GM18498 (cell line): Measurements from ENCODE around the gene ZBTB7C.

Source experiments
- ATAC-seq: cut with Tn5 transposase; IDR thresholded peaks from one replicate; pipeline ENCODE4 v1.9.1; 2021; ENCODE audit warnings: mild to moderate bottlenecking, moderate library complexity; ENCODE audit not compliant: unreplicated experiment

The ZBTB7C gene

DNA sequence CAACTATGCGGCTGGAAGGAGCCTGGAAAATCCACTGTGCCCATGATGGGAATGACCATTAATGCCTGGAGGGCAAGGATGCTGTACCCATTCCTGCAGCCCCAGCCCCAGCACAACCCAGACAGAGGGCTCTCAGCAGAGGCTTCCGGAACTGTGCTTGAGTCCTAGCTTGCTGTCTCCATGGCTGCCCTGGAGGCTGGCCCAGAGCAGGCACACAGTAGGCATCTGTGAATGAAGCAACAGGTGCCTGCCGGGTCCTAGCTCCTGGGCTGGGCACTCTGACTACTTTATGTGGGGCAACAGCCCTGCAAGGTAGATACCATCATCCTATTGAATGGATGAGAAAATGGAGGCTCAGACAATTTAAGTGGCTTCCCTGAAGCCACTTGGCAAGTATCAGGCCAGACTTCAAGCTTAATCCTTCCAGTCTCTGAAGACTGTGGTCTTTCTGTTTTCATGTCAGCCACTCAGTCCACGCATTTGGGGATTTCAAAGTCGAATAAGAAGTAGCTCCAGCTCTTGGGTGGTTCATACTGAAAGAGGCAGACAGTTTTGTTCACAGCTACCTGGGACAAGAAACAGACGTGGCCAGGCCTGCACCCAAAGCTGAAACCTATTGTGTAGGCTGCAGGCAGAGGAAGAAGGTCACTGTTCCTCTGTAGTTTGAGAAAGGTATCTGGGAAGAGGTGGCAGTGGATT, 237.5 kb downstream of the ZBTB7C start:
- ATAC-seq = no peak

DNA sequence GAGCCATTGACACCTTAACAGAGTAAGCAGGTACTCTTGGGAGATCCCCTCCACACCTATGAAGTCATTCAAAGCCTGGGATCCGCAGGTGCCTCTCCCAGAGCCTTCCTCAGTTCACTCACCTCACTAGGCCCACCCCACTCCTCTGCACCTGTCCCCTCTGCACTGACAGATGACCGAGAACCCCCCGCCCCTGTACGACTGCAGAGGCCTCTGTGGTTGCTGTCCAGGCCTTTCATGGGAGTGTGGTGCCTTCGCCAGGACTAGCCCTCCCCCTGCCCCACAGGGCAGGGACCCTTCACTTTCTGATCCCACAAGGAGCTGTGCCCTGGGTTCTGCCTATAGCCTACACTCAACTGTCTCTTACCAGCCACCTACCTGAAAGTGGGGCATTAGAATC, 238.5 kb downstream of the ZBTB7C start:
- no peak for ATAC-seq

DNA sequence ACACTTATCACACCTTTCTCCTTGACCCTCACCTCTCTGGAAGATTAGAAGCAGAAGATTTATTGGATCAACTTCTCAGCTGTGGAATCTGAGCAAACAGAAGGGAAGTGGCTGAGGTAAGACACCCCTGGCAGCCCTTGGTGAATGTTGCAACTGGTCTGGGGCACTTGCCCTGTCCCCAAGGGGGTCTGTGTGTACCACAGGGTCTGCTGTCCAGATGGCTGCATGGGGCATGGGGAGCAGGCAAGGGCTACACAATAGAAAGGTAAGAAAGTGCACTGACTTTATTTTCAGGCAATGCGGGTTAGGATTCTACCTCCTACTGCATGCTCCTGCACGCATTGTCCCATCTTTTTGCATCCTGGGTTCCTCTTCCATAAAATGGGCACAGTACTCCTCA, 240.3 kb downstream of the ZBTB7C start:
- no peak for ATAC-seq

DNA sequence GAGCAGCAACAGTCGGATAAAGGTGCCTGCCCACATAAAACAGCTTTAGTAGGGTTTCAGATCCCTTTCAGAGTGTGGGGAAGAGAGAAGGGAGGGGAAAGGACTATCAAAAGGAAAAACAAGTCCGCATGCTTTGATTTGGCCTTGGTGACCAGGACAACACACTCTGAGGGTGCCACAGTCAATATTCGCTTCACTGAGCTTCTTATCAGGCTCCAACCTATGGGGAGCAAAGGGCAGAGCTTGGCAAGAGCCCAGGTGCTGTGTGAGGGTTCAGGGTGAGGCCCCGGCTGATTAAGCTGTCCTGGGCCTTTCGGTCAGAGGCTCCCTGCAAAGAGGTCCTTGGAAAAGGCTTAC, 241.3 kb downstream of the ZBTB7C start:
- no peak for ATAC-seq

DNA sequence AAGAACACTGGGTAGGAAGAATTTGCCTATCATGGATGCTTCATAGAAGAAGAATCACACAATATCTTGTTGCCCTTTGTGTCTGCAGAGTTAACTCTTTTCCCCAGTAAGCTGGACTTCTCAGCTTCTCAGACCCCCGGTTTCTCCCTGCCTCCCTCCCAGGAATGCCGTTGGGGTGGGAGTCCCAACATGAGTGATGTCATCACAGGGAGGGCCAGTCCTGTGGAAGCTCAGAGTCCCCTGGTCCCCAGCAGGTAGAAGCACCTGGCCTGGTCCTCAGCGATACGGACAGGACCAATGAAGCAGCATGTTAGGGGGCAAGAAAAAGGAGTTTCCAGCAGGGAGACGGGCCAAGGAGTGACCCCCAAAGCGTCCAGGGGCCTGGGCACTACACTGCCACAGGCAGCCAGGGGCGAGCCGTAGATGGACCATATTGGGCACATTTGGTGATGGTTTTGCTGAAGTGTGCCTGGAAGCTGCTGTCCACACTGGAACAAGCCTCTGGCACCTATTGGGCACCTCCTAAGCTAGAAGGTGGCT, 242.8 kb downstream of the ZBTB7C start:
- no peak for ATAC-seq

DNA sequence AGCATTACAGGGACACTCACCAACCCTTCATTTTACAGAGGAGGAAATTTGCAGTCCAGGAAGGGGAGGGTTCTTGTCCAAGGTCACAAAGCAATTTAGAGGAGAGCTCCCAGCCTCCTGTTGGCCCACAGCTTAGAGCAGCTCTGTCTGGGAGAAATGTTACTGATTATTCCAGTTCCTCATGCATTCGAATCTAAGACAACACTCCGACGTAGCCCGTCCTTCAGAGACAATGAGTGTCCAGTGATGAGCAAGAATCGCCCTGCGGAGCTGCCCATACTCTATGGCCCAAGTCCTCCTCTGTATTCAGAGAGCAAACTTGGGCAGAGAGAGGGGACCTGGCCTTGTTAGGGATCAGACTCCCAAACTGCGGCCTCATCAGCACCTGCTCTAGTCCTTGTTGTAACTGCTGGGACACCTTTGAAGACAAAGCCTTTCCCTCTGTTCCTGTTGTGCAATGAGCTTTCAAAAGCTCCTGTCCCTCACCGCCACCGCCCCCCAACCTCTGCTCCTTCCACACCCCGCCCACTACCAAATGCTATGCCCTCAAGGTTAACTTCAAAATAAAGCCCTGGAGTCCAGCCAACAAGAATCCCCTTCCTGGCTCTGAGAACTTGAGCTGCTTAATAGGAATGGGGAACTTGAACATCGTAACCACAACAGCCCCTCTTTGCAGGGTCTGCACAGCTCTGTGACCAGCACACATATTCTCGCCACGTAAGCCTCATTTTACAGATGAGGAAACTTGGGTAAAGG, 243.9 kb downstream of the ZBTB7C start:
- no peak for ATAC-seq

DNA sequence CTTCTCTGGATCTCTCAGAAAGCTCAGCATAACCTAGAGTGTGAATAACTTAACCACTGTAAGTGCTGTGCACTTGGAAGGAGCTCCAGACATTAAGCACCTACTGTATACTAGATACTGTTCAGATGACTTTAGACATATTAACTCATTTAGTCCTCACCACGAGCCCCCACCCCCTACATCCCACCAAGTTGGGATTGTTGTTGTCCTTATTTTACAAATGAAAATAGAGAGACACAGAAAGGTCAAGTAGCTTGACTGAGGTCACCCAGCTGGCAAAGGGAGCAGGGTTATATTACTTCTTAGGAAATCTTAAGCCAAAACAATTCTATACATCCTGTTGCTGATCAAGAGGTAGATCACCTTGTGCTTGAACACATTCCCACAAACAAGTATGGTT, 244.5 kb downstream of the ZBTB7C start:
- ATAC-seq = no peak

DNA sequence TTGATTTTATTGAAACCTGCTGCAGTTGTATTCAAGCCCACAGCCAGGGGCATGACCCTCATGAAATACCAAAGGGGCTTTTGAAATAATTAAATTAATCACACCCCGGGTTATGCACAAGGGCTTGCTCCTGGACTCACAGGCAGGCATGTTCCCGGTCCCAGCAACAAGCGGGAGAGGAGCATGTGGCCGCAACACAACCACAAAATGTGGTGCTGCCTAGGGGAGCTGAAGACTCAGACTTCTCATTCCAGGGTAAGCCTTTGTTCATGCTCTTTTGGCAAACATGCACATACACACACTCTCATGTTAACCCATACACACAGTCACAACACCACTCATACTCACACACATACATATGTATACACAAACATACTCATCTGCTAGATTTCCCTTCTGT, 245.1 kb downstream of the ZBTB7C start:
- ATAC-seq = no peak

DNA sequence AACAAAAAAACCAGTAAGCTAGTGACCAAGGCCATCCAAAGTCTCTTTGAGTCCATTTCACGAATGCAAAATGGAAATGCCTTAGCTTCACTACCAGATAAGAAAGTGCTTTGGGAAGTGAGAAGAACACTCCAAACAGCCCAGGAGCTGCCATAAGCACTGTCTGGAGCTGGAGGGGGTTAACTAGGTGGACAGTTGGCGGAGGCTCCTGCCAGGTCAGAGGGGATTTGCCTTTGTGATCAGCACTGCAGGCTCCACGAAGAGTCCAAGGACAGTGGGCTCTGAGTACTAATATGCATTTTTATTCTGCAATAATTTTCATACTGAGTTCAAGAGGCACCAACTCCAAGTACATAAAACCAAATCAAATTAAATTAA, 245.5 kb downstream of the ZBTB7C start:
- no peak for ATAC-seq

DNA sequence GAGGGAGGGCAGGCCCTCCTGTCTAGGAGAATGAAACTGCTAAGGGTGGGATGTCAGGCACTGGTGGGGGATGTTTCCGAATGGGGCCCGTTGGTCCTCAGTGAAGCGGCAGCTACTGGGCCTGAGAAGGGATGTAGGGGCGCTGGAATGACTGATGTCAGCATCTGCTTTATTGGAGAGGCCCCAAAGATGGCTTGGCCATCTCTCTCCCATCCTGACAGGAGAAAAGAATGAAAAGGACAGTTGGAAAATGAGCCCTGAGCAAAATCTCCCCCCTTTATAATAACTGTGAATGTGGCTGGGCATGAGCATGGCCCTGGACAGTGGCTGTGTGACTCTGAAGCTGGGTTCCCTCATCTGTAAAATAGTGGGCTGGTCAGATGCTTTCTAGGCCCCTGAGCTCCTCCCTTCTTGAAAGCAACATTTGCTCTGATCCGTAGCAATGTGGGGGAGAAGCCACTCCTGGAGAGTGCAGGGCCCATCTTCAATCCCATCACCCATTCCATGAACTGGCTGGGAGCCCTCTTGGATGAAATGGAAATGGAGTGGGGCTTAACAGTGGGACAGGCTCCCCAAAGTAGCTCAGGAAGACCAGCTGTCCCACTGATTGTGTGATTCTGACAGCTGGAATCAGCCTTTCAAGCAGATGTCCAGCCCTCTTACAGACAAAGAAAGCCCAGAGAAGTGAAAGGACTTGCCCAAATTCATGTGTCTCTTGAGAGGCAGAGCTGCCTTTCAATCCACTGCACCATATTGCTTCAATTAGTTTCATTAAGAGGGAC, 246.0 kb downstream of the ZBTB7C start:
- no peak for ATAC-seq

DNA sequence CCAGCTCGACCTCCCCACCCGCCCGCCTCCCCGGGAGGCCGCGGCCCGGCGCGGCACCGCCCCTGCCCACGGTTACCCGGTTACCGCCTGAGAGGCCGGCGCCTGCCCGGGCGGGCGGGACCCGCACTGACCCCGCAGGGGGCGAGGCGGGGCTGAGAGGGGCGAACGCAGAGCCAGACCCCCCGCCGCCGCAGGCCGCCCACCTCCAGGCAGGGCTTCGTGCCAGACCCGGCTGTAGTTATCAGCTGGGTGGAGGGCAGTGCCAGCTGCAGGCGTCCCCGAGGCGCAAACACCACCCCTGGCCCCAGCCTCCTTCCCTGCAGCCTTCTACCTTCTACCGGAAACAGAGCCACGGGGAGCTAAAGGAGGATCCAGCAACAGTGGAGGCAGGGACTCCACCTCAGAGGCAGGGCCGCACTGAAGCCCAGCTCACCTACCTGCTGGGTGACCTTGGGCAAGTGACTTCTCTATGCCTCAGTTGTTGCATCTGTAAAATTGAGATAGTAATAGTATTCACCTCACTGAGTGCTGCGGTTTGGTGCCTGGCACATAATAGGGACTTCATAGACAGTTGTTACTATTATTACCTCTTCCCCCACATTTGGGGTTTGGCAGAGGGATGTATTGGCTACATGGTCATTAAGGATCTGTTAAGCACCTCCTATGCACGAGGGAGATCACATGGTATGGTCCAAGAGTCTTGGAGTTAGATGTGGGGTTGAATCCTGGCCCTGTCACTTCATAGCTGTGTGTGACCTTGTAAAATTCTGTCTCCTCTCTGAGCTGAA, 247.1 kb downstream of the ZBTB7C start:
- peak; percentile 55 for ATAC-seq

DNA sequence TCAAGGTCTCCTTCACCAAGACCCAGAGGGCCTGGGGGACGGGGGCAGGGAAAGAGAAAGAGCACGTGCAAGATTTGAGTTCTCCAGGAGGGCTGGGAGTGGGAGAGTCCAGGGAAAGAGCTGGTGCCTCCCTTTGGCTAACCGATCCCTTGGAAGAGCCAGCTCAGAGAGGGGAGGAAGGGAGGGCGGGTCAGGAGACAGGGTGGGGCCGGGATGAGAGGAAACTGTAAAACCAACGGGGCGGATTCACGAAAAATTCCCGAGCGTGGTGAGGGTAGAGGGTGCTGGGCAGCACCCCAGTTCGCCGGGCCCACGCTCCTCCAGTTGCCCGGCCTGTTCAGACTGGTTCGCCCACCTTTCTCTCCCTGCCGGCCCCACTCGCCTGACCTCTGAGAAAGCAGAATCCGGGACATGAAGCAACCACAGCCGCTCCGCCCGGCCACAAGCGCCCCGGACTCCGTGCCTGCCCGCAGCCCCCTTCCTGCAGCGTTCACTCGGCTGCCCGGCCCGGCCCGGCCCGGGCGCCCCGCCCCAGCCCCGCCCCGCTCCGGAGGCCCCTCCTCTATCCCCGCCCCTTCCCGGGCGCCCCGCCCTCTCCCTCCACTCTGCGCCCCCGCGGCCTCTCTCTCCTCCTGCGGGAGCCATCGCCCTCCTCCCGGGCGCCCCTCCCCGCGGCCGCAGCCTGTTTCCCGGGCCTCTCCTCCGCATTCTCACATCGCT, 247.8 kb downstream of the ZBTB7C start:
- peak; percentile 90 for ATAC-seq

DNA sequence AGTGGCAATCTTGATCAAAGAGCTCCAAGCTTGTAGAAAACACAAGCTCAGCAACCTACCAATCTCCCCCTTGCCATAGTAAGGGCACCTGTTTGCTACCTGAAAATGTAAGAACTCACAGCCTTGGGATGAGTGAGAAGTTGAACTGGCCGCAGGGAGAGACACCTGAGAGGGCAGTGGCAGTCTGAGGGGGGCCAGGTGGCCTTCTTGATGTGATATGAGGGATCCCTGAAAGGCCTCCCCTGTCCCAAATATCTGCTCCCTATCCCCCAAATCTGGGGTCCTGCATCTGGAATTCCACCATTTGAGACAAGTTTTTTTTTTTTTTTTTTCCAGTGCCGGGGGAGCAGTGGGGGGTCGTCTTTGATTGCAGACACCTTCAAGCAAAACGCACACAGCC, 248.6 kb downstream of the ZBTB7C start:
- no peak for ATAC-seq

DNA sequence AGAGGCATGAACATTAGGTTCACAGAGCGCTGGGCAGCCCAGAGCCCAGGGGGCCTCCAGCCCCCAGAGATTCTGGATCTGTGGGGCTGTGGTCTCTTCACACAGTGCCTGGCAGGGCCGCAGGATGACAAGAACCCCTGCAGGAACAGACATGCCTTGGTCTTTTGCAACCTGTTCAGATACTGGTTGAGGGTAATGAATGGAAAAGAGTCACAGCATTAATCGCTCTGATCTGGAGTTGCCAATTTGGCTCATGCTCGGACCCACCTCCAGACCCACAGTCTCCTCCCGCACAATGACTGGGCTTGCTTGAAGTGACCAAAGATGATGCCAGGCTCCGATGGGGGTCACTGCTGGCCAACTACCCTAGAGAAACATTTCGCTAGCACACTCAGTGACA, 249.4 kb downstream of the ZBTB7C start:
- ATAC-seq = no peak

DNA sequence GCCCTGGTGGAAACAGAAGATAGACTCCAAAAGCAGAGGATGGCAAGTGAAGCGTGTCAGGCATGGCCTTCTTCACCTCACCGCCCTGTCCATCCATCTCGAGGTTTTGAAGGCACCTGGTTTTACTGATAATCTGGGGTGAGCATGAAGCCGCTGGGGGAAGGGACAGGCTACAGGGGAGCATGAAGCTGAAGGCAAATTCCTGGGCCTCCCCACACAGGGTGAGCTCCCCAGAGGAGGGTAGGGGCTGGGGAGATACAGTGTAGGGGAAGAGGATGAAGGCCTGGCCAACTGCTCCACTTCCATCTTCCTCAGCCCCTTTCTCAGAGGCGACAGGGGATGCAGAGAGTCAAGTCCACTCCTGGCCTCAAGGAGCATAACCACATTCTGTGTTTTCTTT, 250.5 kb downstream of the ZBTB7C start:
- no peak for ATAC-seq

DNA sequence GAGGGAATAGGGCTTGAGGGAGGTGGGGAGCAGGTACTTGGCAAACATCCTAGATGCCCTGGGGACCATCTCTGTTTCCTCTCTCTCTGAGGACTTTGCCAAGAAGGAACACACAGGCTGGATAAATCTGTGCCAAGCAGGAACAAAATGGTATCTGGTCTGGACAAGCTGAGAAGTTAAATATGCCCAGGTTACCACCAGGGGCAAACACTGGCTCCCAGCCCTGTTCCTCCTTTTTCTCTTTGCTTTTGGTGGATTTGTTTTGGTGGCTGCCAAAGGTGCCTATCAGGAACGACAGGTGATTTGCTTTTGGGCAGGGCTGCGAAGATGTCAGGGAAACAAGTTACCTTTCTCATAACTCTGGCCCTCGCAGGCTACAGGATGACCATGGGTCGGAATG, 251.2 kb downstream of the ZBTB7C start:
- ATAC-seq = no peak

DNA sequence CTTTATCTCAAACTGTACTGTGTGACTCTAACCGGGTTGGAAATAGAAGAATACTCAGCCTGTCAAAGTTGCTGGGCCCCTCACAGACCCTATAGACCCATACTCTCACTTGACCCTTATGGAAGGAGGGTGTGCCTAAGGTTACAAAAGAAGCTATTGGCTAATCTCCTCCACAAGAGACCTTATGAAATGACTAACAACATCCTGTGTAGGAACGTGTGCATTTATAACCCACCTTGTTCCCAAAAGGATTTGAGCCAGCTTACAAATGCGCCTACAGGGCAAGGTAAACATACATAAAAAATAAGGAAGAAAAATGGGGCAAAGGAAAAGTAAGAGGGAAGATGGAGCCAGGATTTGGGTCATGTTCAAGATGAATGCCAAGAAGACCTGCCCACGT, 253.3 kb downstream of the ZBTB7C start:
- ATAC-seq = no peak

DNA sequence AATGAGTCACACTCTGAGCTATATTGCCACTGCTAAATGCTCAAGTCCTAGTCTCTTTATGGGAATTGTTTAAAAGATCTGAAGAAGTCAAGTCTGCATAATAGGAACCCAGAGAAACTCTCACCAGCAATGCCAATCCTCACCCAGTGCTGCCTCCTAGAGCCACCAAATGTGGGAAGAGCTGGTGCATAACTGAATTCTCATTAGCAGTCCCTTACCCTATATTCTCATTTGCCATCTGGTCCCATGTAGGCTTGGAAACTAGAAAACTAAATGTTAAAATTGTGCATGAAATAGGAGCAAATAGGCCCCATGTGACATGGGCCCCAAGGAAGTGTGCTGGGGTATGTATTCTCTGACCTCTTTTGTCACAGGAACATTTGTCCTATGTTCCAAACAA, 254.4 kb downstream of the ZBTB7C start:
- ATAC-seq = no peak

DNA sequence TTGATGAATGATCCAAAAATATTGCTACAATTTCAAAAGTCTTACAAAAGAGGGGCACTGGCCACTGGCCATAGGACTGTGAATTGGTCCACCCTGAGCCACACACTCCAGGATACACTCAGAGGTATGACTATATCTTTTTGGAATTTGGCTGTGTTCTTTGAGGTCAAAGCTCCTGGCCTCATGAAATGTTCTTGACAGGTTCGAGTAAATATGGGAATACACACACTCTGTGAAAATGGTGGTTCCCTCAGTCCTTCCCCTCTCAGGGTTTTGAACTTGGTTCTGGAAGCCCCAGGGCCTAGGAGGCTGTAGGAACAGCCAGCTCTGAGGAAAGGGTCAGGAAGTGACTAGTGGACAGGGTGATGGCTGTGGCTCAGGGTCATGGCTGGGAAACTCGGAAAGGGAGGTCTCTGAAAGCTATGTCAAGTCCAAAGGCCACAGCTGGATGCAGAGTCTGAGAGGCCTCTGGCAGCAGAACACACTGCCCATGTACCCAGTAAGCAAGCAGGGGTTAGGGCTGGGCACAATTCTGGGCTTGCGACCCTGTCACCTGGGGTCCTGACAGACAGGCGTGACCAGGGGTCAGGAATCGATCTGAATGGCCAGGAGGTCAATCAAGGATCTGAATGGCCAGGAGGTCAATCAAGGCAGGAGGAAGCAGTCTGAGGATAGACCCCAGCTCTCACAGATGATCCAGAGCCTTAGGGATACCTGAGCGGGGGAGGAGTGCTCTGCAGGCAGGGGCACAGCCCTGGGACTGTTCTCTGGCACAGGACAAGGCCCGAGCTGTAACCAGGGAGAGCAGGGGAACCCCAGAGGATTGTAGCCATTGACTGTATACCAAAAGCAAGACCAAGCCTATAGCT, 255.3 kb downstream of the ZBTB7C start:
- ATAC-seq = no peak
